ENCODE measurements around the gene EXO1.
"Not testable (repeated sequence)": the region's sequence is repeated elsewhere in the genome, so short reads cannot be mapped to it uniquely, and the experiment has no call there.

The EXO1 gene

DNA sequence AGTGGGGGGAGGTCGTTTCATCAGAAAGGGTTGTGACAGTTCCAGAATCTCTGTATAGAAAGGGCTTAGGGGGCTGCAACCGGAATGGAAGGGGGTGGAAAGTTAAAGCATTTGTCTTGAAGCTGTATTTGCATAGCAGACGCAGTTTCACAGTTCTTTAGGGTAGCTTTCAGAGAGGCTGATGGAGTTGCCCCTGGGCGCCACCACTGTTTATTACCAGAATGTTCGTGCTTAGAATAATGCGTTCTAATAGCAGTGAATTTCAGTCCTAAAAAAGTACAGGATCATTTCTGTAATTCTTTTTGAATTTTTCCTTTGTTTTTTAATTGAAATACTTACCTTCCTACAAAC, 1.3 kb downstream of the EXO1 start:
- H3K4me3 ChIP-seq (ENCODE audit: low read depth, low read length) = peak overlapping the region; percentile 60
- CTCF ChIA-PET = no interaction called here
- POLR2A ChIA-PET = no interaction called here
- TF ChIP-seq GLI4 (tag by site-specific recombination; IDR thresholded peaks at IDR 0.05) (no peak), ZNF747 (tag by site-specific recombination; IDR thresholded peaks at IDR 0.05) (no peak), PRDM1 (tag by site-specific recombination; IDR thresholded peaks at IDR 0.05) (peak; percentile 18; the same call in 1 of the 2 replicates), ZNF2 (tag by site-specific recombination; IDR thresholded peaks at IDR 0.05) (0 out of 2 replicates have a peak, but pooled peaks have one; percentile 7)
- peaks cover 8% of the 10 kb centered on the region for H3K4me1 ChIP-seq (ENCODE audit: control insufficient read depth, insufficient read depth, low read length)
- no peak overlapping the region; the same call in 1 of the 2 replicates for H3K27ac ChIP-seq (ENCODE audit: extremely low read depth, low read depth, low read length)
- H3K9me3 ChIP-seq (ENCODE audit: control insufficient read depth, insufficient read depth, low read depth, low read length) = no peaks in the 10 kb centered on the region
- peaks cover 44 to 51% of the 10 kb centered on the region in 2 experiments for H3K36me3 ChIP-seq (ENCODE audit: control insufficient read depth in 2 of 2, insufficient read depth in 1 of 2, low read length in 2 of 2)

DNA sequence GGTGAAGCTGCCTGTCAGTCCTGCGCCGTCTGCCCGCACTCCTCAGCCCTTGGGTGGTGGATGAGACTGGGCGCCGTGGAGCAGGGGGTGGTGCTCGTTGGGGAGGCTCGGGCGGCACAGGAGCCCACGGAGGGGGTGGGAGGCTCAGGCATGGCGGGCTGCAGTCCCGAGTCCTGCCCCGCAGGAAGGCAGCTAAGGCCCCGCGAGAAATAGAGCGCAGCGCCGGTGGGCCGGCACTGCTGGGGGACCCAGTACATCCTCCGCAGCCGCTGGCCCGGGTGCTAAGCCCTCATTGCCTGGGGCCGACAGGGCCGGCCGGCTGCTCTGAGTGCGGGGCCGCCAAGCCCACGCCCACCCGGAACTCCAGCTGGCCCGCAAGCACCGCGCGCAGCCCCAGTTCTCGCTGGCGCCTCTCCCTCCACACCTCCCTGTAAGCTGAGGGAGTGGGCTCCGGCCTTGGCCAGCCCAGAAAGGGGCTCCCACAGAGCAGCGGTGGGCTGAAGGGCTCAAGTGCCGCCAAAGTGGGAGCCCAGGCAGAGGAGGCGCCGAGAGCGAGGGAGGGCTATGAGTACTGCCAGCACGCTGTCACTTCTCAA, 7.6 kb downstream of the EXO1 start:
- POLR2A ChIA-PET; H3K9me3 ChIP-seq (ENCODE audit: control insufficient read depth, insufficient read depth, low read depth, low read length); H3K4me1 ChIP-seq (ENCODE audit: control insufficient read depth, insufficient read depth, low read length); H3K27ac ChIP-seq (ENCODE audit: extremely low read depth, low read depth, low read length); H3K4me3 ChIP-seq (ENCODE audit: low read depth, low read length): not testable (repeated sequence)
- CTCF ChIA-PET = interaction anchor here (0.9 kb wide), 1 partner anchor 17 kb away, joined by 3 read pairs; no protein-coding TSS in a partner anchor
- H3K36me3 ChIP-seq (ENCODE audit: control insufficient read depth in 2 of 2, insufficient read depth in 1 of 2, low read length in 2 of 2) = peaks cover 78 to 84% of the 10 kb centered on the region in 2 experiments

DNA sequence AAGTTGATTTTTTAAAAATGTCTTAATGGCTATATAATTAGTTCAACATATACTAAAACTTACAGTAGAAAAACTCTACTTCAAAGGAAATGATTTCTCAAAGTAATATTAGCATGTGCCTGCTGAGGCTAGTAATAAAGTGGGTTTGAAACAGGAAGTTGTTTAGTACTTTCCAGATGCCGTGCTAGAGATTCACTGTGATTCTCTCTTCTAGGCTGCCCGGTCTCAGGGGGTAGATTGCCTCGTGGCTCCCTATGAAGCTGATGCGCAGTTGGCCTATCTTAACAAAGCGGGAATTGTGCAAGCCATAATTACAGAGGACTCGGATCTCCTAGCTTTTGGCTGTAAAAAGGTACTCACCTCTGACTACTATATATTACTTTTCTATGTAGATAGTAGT, 9.1 kb downstream of the EXO1 start:
- Histone ChIP-seq H3K4me1 (ENCODE audit: control insufficient read depth, insufficient read depth, low read length) (no peaks in the 10 kb centered on the region), H3K36me3 (ENCODE audit: control insufficient read depth in 2 of 2, insufficient read depth in 1 of 2, low read length in 2 of 2) (peaks cover 78 to 83% of the 10 kb centered on the region in 2 experiments), H3K27ac (ENCODE audit: extremely low read depth, low read depth, low read length) (no peak overlapping the region), H3K4me3 (ENCODE audit: low read depth, low read length) (no peak overlapping the region), H3K9me3 (ENCODE audit: control insufficient read depth, insufficient read depth, low read depth, low read length) (no peaks in the 10 kb centered on the region)
- TF ChIP-seq HOXA7 (CRISPR knock-in tag; IDR thresholded peaks at IDR 0.05; ENCODE audit: borderline replicate concordance) = no peak
- no peak for TF ChIP-seq ZNF549 (tag by site-specific recombination; IDR thresholded peaks at IDR 0.05)
- no peak for TF ChIP-seq KLF1 (tag by site-specific recombination; IDR thresholded peaks at IDR 0.05)
- POLR2A ChIA-PET = interaction anchor here (1.1 kb wide), 1 partner anchor 9 kb away, joined by 4 read pairs; the partner anchor contains the start of gene EXO1
- CTCF ChIA-PET = interaction anchor here (0.6 kb wide), 1 partner anchor 9 kb away, joined by 3 read pairs; no protein-coding TSS in a partner anchor

DNA sequence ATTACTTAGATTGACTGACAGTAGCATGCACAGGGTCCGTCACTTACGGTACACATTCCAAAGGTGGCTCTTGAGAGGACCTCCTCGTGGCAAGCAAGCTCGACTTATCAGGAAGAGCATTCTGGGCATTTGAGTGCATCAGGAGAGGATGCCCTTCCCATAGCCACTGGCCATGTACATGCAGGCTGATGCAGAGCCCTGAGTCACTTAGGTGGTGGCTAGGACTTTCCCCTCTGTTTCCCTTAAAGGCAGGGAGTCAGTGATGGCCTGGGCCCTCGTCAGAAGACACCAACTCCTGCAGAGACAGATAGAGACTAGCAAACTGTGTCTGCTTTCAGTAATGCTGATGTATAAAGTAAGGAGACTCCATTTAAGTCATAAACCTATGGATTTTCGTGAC, 12.9 kb downstream of the EXO1 start:
- Histone ChIP-seq H3K27ac (ENCODE audit: extremely low read depth, low read depth, low read length) (no peak overlapping the region), H3K36me3 (ENCODE audit: control insufficient read depth in 2 of 2, insufficient read depth in 1 of 2, low read length in 2 of 2) (peaks cover 89 to 90% of the 10 kb centered on the region in 2 experiments), H3K4me1 (ENCODE audit: control insufficient read depth, insufficient read depth, low read length) (no peaks in the 10 kb centered on the region), H3K9me3 (ENCODE audit: control insufficient read depth, insufficient read depth, low read depth, low read length) (no peaks in the 10 kb centered on the region), H3K4me3 (ENCODE audit: low read depth, low read length) (no peak overlapping the region)
- TF ChIP-seq ZNF701 (tag by site-specific recombination; IDR thresholded peaks at IDR 0.05) (no peak), ZNF302 (tag by site-specific recombination; IDR thresholded peaks at IDR 0.05; ENCODE audit: low read depth) (no peak), REPIN1 (tag by site-specific recombination; IDR thresholded peaks at IDR 0.05; ENCODE audit: low read depth) (no peak), ZNF354C (tag by site-specific recombination; IDR thresholded peaks at IDR 0.05; ENCODE audit: borderline replicate concordance, low read depth) (no peak)
- ChIA-PET POLR2A (no interaction called here), CTCF (interaction anchor here (1.5 kb wide), 1 partner anchor 138 kb away, joined by 5 read pairs; the partner anchor contains the start of gene MAP1LC3C)

DNA sequence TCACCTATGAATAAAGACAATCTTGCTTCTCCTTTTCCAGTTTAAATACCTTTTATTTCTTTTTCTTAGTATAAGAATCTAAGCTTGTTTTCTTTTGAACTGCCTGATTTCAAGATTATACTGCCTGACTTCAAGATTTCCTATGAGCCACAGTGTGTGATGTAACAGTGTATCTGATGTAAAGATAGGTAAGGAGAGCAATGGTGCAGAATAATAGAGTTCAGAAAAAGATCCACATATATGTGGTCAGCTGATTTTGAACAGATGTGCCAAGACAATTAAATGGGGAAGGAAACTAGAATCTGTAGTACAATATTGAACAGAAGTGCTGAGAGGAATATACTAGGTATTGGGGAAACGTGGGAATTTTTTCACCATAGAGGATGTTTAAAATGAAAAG, 21.0 kb downstream of the EXO1 start:
- H3K36me3 ChIP-seq (ENCODE audit: control insufficient read depth in 2 of 2, insufficient read depth in 1 of 2, low read length in 2 of 2) = peaks cover 88 to 89% of the 10 kb centered on the region in 2 experiments
- no peaks in the 10 kb centered on the region for H3K9me3 ChIP-seq (ENCODE audit: control insufficient read depth, insufficient read depth, low read depth, low read length)
- no peak overlapping the region for H3K4me3 ChIP-seq (ENCODE audit: low read depth, low read length)
- CTCF ChIA-PET = interaction anchor here (0.6 to 0.8 kb wide), 2 partner anchors 11 to 157 kb away, joined by 4 read pairs; no protein-coding TSS in a partner anchor
- POLR2A ChIA-PET = no interaction called here
- no peaks in the 10 kb centered on the region for H3K4me1 ChIP-seq (ENCODE audit: control insufficient read depth, insufficient read depth, low read length)
- H3K27ac ChIP-seq (ENCODE audit: extremely low read depth, low read depth, low read length) = no peak overlapping the region
- TF ChIP-seq ZNF366 (tag by site-specific recombination; conservative IDR thresholded peaks at IDR 0.05) (no peak), ZNF157 (tag by site-specific recombination; IDR thresholded peaks at IDR 0.05) (no peak), ZXDB (tag by site-specific recombination; IDR thresholded peaks at IDR 0.05) (no peak), KLF8 (tag by site-specific recombination; IDR thresholded peaks at IDR 0.05) (no peak), ZNF664 (tag by site-specific recombination; IDR thresholded peaks at IDR 0.05) (no peak), MEIS1 (CRISPR knock-in tag; IDR thresholded peaks at IDR 0.05; ENCODE audit: borderline replicate concordance) (no peak), TRIM28 (IDR thresholded peaks at IDR 0.05; ENCODE audit: borderline replicate concordance, low read length) (no peak), ZNF23 (tag by site-specific recombination; IDR thresholded peaks at IDR 0.05; ENCODE audit: borderline replicate concordance) (no peak), ZNF596 (tag by site-specific recombination; IDR thresholded peaks at IDR 0.05) (no peak), KLF1 (tag by site-specific recombination; IDR thresholded peaks at IDR 0.05) (no peak), TCF7L2 (IDR thresholded peaks at IDR 0.05; ENCODE audit: borderline replicate concordance, low read depth, low read length) (no peak), ZFP69B (tag by site-specific recombination; IDR thresholded peaks at IDR 0.05) (no peak)
- TF ChIP-seq, protein P1, sequence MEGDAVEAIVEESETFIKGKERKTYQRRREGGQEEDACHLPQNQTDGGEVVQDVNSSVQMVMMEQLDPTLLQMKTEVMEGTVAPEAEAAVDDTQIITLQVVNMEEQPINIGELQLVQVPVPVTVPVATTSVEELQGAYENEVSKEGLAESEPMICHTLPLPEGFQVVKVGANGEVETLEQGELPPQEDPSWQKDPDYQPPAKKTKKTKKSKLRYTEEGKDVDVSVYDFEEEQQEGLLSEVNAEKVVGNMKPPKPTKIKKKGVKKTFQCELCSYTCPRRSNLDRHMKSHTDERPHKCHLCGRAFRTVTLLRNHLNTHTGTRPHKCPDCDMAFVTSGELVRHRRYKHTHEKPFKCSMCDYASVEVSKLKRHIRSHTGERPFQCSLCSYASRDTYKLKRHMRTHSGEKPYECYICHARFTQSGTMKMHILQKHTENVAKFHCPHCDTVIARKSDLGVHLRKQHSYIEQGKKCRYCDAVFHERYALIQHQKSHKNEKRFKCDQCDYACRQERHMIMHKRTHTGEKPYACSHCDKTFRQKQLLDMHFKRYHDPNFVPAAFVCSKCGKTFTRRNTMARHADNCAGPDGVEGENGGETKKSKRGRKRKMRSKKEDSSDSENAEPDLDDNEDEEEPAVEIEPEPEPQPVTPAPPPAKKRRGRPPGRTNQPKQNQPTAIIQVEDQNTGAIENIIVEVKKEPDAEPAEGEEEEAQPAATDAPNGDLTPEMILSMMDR (tag by site-specific recombination; IDR thresholded peaks at IDR 0.05) = no peak
- TF ChIP-seq, protein P2, sequence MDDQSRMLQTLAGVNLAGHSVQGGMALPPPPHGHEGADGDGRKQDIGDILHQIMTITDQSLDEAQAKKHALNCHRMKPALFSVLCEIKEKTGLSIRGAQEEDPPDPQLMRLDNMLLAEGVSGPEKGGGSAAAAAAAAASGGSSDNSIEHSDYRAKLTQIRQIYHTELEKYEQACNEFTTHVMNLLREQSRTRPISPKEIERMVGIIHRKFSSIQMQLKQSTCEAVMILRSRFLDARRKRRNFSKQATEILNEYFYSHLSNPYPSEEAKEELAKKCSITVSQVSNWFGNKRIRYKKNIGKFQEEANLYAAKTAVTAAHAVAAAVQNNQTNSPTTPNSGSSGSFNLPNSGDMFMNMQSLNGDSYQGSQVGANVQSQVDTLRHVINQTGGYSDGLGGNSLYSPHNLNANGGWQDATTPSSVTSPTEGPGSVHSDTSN (CRISPR knock-in tag; IDR thresholded peaks at IDR 0.05) = no peak

Data from HEK293 (cell line).